Lower leg skin (tissue), 3 donors: ENCODE measurements around the gene GAPDHS.

Experiments
- POLR2A ChIP-seq, 2 donors: fragments of 450-650 bp; IDR thresholded peaks; one replicate each; pipeline ENCODE4 v1.6.1; 2016 to 2017; ENCODE audit warnings: antibody characterized with exemption in 2 of 2, mild to moderate bottlenecking in 1 of 2, moderate library complexity in 1 of 2
- TF ChIP-seq, protein P1 (sequence below), 3 donors: fragments of 450-650 bp; IDR thresholded peaks; one replicate each; pipeline ENCODE4 v1.5.1; 2016; ENCODE audit warnings: antibody characterized with exemption in 3 of 3, mild to moderate bottlenecking in 3 of 3, moderate library complexity in 2 of 3

DNA sequence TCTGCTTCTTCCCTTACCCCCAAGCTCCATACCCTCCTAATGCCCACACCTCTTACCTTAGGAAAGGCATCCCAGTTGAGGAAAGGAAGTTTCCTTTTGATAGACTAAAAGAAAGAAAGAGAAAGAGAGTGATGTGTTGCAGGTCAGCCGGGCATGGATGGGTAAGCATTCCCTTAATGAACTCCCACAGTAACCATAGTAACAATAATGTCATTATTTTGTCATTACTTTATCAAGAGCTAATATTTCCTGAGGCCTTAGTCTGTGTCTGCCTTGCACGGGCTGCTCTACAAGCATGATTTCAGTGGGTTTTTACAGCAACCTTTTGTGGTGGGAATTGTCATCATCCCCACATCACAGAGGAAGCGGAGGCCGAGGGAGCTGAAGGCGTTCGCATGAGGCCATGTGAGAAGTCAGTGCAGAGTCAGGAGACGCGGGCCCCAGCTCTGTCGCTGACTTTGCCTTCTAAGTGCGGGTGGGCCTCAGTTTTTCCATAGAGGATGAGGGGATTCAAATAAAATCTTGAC is 45.5 kb upstream of the GAPDHS start:
- TF ChIP-seq, protein P1, sequence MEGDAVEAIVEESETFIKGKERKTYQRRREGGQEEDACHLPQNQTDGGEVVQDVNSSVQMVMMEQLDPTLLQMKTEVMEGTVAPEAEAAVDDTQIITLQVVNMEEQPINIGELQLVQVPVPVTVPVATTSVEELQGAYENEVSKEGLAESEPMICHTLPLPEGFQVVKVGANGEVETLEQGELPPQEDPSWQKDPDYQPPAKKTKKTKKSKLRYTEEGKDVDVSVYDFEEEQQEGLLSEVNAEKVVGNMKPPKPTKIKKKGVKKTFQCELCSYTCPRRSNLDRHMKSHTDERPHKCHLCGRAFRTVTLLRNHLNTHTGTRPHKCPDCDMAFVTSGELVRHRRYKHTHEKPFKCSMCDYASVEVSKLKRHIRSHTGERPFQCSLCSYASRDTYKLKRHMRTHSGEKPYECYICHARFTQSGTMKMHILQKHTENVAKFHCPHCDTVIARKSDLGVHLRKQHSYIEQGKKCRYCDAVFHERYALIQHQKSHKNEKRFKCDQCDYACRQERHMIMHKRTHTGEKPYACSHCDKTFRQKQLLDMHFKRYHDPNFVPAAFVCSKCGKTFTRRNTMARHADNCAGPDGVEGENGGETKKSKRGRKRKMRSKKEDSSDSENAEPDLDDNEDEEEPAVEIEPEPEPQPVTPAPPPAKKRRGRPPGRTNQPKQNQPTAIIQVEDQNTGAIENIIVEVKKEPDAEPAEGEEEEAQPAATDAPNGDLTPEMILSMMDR (IDR thresholded peaks at IDR 0.05) = no peak
- no peak for TF ChIP-seq POLR2A (IDR thresholded peaks at IDR 0.05)
